Psoas muscle (tissue), 8 donors: ENCODE measurements around the gene MLLT3. TPM values are rescaled to one million over a fixed set of nuclear protein-coding genes. Genes with fewer than 3 reads are reported as not detected.

Source experiments
- ATAC-seq, 4 donors: fragments of 200-7000 bp; cut with Tn5 transposase; one replicate each; pipeline ENCODE4 v1.9.1; 2020; ENCODE audit warnings: moderate library complexity in 3 of 4, mild to moderate bottlenecking in 2 of 4
- DNase-seq, 2 donors: peaks; one replicate each; pipeline ENCODE4 v3.0.0-alpha.2; 2020
- H3K27ac ChIP-seq: fragments of 200-600 bp; one replicate; pipeline ENCODE4 v1.8.0; 2022
- H3K27me3 ChIP-seq, 3 donors: fragments of 200-600 bp in 1 of 3; one replicate each; pipeline versions ENCODE4 v1.6.1 to v1.8.0; 2013 to 2022; ENCODE audit warnings: low read length in 2 of 3, mild to moderate bottlenecking in 2 of 3, moderate library complexity in 1 of 3; ENCODE audit not compliant: insufficient read depth in 3 of 3
- H3K36me3 ChIP-seq, 2 donors: fragments of 200-600 bp in 1 of 2; one replicate each; pipeline versions ENCODE4 v1.6.1 to v1.8.0; 2013 to 2022; ENCODE audit warnings: low read depth in 1 of 2, mild to moderate bottlenecking in 1 of 2, moderate library complexity in 1 of 2; ENCODE audit not compliant: insufficient read depth in 1 of 2
- H3K4me1 ChIP-seq: fragments of 200-600 bp; one replicate; pipeline ENCODE4 v1.8.0; 2022
- H3K4me3 ChIP-seq: fragments of 200-600 bp; one replicate; pipeline ENCODE4 v1.8.0; 2022; ENCODE audit warnings: mild to moderate bottlenecking
- H3K9me3 ChIP-seq: fragments of 200-600 bp; one replicate; pipeline ENCODE4 v1.8.0; 2022
- CTCF ChIP-seq: fragments of 200-600 bp; IDR thresholded peaks from one replicate; pipeline ENCODE4 v1.8.0; 2022; ENCODE audit warnings: antibody characterized with exemption
- WGBS, 3 donors: extraction: QIAGEN DNeasy Blood & Tissue Kit; methylation state at CpG; one replicate each; pipeline versions ENCODE4 v1.1.6 to v1.1.7; 2013; 5-methylcytosine and 5-hydroxymethylcytosine counted together
- intact Hi-C, 2 donors: fragments of 100-400 bp; cut with DNase I; formaldehyde crosslinking; loops; one replicate each; pipeline versions ENCODE4 v1.11.0 to v1.14.2; 2022
- polyA plus RNA-seq, 3 donors: library from polyadenylated mRNA; stranded (reverse); fragments of 200-250 nt; gene quantifications; one replicate each; pipeline ENCODE4 v1.2.3, GENCODE V29; 2013
- total RNA-seq, 4 donors: library from RNA; stranded (reverse); fragmentation: NEBNext Ultra II Directional in 2 of 4; extraction: Animal tissue kit (Norgen Biotek cat#: 25700) in 2 of 4; gene quantifications; one replicate each; pipeline versions ENCODE4 v1.2.1 to v1.2.4, GENCODE V29; 2021 to 2023
- donor health status: healthy with polysubstance abuse.
- donor health status: DM: no; HTN: no; CAD: no; lungs with moderate emphysema.
- donor health status: Bipolar disorder and iron deficiency.
- donor health status: healthy.
- donor health status: DM: yes; HTN: yes; CAD: no.
- donor health status: DM: no; HTN: no; CAD: no.
- donor health status: DM: no; HTN: no; CAD: no.
- donor health status: DM: yes; HTN: yes; CAD: no.

MLLT3 gene
- total and polyA plus RNA-seq, 7 donors: 1.2 to 9.8 (median 3.3) TPM

- no peak for TF ChIP-seq CTCF
- no peak for ATAC-seq
- DNase-seq: no peak
- no peaks in the 10 kb centered on the region for H3K4me1 ChIP-seq
- intact Hi-C loops: no loop called here
- no peaks in the 10 kb centered on the region for H3K9me3 ChIP-seq
- no peak overlapping the region for H3K4me3 ChIP-seq
- no peak overlapping the region for H3K27ac ChIP-seq
- WGBS, 3 donors: 59 to 73% (median 71%) methylated on average over 2 of the region's 2 CpGs
- H3K27me3 ChIP-seq: no peaks in the 10 kb centered on the region
- no peaks in the 10 kb centered on the region for H3K36me3 ChIP-seq
These were observed 92.5 kb downstream of the MLLT3 start for GRCh38 chr9:20529837-20530236.

GRCh38 chr9:20528253-20528652, 94.0 kb downstream of the MLLT3 start:
- WGBS, 3 donors: 93 to 97% (median 94%) methylated on average over 5 of the region's 5 CpGs
- DNase-seq (no peak), ATAC-seq (no peak)
- H3K36me3 ChIP-seq: no peaks in the 10 kb centered on the region
- H3K27ac ChIP-seq: no peak overlapping the region
- H3K9me3 ChIP-seq: no peaks in the 10 kb centered on the region
- no peak for TF ChIP-seq CTCF
- intact Hi-C loops: no loop called here
- no peaks in the 10 kb centered on the region for H3K27me3 ChIP-seq
- H3K4me1 ChIP-seq: no peaks in the 10 kb centered on the region
- no peak overlapping the region for H3K4me3 ChIP-seq

GRCh38 chr9:20526500-20527319, 95.6 kb downstream of the MLLT3 start:
- intact Hi-C loops: no loop called here
- Histone ChIP-seq H3K9me3 (no peaks in the 10 kb centered on the region), H3K4me3 (no peak overlapping the region), H3K4me1 (no peaks in the 10 kb centered on the region), H3K36me3 (no peaks in the 10 kb centered on the region), H3K27ac (no peak overlapping the region), H3K27me3 (no peaks in the 10 kb centered on the region)
- DNase-seq (no peak), ATAC-seq (no peak)
- TF ChIP-seq CTCF: no peak
- 97 to 100% (median 99%) methylated on average over 1 of the region's 1 CpG for WGBS, 3 donors

GRCh38 chr9:20524776-20525175, 97.5 kb downstream of the MLLT3 start:
- DNase-seq: no peak
- 93 to 100% (median 97%) methylated on average over 1 to 2 of the region's 2 CpGs for WGBS, 3 donors
- no peaks in the 10 kb centered on the region for H3K27me3 ChIP-seq
- no peak for ATAC-seq
- H3K36me3 ChIP-seq: no peaks in the 10 kb centered on the region
- intact Hi-C loops: no loop called here
- no peak overlapping the region for H3K27ac ChIP-seq
- no peaks in the 10 kb centered on the region for H3K4me1 ChIP-seq
- no peak for TF ChIP-seq CTCF
- no peak overlapping the region for H3K4me3 ChIP-seq
- no peaks in the 10 kb centered on the region for H3K9me3 ChIP-seq

- intact Hi-C loops: no loop called here
- no peak overlapping the region for H3K4me3 ChIP-seq
- 94 to 98% (median 97%) methylated on average over 1 of the region's 1 CpG for WGBS, 3 donors
- TF ChIP-seq CTCF: no peak
- no peaks in the 10 kb centered on the region for H3K36me3 ChIP-seq
- H3K27me3 ChIP-seq: no peaks in the 10 kb centered on the region
- DNase-seq: no peak
- no peak for ATAC-seq
- H3K9me3 ChIP-seq: no peaks in the 10 kb centered on the region
- no peak overlapping the region for H3K27ac ChIP-seq
- no peaks in the 10 kb centered on the region for H3K4me1 ChIP-seq
These were observed 103.6 kb downstream of the MLLT3 start for GRCh38 chr9:20518737-20519136.
